Hematopoietic multipotent progenitor cell treated with erythropoietin and hydrocortisone succinate and interleukin-3 and kit ligand, for 6 days (in vitro differentiated cells): Measurements from ENCODE around the gene CCDC17.
A peak's percentile ranks its signal among the peaks of the same experiment; 100 is the strongest.
"Not testable (repeated sequence)": the region's sequence is repeated elsewhere in the genome, so short reads cannot be mapped to it uniquely, and the experiment has no call there.

Source experiments
- DNase-seq: peaks from one replicate; pipeline ENCODE4 v3.0.0-alpha.2; 2015

The CCDC17 gene

DNA sequence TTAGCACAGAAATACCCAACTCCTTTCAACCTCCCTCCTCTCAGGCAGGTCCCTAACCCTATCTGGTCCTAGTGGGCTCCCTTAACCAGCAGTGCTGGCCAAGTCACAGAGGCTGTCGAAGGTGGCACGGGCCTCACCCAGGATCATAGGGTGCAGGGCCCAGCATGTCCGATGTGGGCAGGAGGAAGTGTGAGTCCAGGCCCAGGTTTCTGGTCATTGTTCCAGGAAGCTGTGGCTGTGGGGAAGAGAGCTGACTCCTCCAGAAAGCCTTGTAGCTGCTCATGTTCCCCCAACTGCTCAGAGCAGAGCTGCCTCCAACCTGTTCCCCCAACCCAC is 2.4 kb downstream of the CCDC17 start:
- DNase-seq, result no peak

DNA sequence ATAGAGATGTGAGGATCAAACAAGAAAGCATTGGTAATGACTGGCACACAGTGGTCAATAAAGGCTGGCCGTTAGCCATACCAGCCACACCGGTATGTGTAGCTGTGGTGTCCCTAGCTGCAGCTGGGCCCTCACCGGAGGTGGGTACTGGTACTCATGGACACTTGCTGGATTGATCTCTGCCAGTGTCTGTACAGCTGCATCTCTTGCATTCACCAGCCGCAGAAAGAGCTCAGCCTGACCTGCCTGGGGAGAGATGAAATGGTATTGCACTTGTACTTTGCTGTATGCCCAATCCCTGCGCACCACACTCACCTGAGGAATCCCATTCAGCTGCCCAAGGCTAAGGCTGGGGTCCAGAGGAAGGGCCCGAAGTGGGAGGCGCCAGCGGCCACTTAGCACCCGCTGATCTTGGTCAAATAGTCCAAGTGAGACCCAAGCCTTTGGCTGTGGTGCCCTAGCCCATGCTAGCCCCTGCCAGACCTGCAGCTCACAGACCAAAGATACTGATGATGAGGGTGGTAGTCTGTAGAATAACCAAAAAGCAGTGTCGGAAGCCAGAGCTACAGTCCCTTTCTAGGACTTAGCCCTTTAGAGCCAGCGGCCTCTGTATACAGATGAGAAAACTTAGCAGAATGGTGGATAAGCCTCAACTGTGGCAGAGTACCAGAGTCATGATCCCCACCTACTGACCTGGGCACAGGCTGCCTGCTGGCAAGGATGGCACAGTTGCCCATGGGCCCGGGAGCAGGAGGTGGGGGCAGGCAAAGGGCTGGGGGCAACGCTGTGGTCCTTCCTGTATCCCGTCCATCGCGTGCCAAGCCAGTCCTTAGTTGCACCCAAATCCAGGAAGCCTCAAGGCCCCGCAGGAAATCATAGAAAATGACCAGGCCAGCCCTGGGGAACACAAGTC is 3.0 kb downstream of the CCDC17 start:
- no peak for DNase-seq

DNA sequence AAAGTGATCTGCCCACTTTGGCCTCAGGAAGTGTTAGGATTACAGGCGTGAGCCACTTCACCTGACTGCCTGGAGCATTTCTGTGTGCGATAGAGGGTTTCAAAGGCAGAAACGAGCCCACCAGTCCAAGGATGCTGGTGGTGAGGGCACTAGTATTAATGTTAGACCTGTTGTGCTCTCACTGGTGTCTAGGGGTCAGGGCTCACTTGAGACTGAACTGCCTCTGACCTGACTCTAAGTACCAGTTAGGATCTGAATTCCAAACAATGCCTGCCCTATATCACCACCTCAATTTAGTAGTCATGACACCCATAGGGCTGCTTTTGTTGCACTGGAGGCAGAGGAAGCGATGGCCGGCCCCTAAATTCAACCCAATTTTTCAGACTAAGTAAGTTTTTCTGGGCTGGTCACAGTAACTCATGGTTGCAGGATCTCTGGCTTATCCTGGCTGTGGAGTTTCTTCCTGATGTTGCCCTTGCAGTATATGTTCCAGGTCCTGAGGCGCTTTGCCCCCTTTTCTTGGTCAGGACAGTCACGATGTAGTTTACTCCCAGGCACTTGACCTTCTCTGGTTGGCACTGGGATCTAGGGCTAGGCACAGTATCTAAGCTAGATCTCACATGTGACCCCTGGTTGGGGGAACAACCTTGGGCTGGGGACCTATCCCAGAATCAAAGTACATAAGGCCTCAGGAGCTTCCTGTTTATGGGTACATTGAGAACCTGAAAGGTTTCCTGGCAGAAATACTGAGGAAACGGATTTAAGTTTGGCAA is 4.5 kb downstream of the CCDC17 start:
- DNase-seq, result no peak

DNA sequence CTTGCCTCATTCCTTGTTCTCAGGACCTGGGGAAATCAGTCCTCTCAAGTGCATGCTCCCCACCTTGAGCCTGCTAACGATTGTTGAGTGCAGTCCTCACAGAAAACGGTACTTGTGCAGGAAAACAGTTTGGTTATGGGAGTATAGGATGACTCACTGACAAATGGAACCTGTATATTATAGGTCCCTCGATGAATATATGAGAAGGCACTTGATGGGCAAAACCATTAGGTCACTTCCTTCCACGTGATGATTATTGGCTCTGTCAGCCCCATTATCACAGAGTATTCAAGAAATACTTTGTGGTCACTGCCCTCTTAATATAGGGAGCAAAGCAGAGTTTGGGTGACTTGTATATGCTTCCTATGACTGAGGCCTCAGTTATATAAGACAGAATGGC is 6.2 kb downstream of the CCDC17 start:
- no peak for DNase-seq

DNA sequence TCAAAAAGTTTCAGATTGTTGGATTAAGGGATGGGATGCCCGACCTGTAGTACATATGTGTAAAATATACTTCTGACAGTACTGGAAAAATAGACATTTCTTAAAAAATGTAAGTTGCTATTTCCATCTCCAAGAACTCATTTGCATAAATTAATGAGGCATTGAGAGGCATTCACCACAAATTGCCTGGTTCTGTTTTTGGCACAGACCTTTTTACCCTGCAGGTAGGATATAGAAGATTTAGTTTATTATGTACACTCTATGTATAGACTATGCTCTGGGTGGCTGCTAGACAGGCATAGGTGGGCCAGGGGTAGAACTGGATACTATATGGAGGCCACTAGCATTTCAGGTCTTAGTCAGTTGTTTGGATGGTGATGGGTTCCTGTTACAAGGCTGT is 8.0 kb downstream of the CCDC17 start:
- DNase-seq, result no peak

DNA sequence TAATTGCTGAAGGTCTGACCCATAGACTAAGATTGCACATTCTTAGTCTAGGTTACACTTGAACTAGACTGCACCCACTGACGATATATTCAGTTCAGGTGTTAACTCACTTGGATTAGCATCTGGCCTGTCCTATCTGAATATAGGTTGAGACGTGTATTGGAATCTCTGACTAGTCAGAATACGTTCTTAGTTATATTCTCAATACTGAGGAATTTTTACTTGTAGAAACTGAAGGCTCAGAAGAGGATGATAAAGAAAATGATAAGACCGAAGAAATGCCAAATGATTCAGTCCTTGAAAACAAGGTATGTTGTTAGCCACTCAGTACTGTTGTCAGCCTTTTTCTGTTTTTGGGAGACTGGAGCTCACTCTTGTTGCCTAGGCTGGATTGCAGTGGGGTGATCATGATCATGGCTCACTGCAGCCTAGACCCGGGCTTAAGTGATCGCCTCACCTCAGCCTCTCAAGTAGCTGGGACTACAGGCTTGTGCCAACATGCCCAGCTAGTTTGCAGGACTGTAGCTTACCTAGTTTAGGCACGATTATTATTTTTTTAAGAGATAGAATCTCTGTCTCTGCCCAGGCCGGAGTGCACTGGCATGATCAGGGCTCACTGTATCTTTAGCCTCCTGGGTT is 10.8 kb downstream of the CCDC17 start:
- DNase-seq, result no peak

DNA sequence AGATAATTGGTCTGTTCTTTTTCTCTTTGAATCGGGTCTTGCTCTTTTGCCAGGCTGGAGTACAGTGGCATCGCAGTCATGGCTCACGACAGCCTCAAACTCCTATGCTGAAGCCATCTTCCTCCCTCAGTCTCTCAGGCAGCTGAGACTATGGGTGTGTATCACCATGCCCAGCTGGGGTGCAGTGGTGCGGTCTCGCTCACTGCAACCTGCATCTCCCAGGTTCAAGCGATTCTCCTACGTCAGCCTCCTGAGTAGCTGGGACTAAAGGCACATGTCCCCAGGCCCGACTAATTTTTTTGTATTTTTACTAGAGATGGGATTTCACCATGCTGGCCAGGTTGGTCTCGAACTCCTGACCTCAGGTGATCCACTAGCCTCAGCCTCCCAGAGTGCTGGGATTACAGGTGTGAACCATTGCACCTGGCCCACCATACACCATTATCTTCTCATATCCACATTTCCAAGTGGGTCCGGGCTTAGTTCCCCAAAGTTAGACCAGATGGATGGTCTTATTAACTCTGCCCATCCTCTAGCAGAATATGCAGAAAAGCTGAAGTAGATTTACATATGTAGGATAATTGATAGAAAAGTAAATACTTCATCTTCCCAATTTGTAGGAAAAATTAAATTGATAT is 13.1 kb downstream of the CCDC17 start:
- DNase-seq, result no peak

DNA sequence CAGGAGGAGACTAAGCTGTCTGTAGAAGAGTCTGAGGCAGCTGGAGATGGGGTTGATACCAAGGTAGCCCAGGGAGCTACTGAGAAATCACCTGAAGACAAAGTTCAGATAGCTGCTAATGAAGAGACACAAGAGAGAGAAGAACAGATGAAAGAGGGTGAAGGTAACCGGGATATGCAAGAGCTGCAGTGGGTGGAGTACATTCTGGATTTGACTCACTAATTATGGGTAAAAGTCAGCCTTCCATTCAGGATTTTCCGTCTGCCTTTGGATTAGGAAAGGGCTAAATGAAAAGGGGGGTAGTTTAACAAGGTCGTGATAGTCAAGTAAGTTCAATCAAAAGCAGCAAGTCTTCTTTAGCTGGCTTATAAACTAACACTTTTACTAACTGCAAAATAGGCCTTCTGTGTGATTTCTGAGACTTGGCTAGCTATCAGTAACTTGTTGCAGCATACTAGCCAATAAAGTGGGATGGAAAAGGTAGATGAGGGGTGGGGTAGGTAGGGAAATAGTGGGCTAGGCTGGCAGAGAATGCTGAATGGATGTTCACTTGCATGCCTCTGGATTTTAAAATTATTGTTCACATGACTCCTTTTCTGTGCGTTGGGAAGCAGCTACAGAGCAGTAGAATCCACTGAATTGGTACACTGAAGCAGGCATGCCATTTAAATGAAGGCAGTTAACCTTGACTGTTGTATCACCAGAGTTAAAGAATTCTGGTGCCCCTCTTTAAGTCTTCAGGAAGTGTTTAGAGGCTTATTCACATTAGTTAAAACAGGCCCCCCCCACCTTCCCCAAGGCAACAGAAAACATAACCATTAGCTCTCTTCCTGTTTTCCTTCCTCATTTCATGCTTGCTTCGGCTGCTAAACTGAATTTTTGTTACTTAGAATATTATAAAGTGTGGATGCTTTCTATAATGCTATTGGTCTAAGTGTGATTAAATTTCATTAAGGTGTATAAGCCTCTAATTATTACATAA is 15.4 kb downstream of the CCDC17 start:
- peak; percentile 44 for DNase-seq

DNA sequence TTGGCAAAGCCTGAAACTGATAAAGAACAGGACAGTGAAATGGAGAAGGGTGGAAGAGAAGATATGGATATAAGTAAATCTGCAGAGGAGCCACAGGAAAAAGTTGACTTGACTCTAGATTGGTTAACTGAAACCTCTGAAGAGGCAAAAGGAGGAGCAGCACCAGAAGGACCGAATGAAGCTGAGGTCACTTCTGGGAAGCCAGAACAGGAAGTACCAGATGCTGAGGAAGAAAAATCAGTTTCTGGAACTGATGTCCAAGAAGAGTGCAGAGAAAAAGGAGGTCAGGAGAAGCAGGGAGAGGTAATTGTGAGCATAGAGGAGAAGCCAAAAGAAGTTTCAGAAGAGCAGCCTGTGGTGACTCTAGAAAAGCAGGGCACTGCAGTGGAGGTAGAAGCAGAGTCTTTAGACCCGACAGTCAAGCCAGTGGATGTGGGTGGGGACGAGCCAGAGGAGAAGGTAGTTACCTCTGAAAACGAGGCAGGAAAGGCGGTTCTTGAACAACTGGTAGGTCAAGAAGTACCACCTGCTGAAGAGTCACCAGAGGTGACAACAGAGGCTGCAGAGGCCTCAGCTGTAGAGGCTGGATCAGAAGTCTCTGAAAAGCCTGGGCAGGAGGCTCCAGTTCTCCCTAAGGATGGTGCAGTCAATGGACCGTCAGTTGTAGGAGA is 16.3 kb downstream of the CCDC17 start:
- no peak for DNase-seq

DNA sequence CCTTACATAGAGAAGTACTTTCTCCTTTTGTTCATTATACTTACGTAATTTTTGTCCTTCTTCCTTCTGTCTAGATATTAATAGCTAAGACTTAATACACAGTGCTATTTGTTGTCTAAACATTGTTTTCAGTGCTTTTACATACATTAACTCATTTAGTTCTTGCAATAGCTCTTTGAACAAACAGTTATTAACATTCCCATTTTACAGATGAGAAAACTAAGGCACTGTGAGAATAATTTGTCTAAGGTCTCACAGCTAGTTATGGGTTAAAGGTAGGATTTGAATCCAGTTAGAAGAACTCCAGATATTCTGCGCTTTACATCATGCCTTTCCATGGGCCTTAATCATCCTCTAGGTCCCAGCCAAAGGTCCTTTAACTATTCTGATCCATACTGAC is 19.6 kb downstream of the CCDC17 start:
- DNase-seq, result no peak

DNA sequence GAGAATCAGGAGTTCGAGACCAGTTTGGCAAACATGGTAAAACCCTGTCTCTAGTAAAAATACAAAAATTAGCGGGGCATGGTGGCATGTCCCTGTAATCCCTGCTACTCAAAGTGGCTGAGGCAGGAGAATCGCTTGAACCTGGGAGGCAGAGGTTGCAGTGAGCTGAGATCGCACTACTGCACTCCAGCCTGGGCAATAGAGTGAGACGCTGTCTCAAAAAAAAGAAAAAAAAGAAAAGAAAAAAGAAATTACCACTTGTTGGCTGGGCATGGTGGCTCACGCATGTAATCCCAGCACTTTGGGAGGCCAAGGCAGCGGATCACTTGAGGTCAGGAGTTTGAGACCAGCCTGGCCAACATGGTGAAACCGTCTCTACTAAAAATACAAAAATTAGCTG is 27.1 kb downstream of the CCDC17 start:
- DNase-seq, result not testable (repeated sequence)

DNA sequence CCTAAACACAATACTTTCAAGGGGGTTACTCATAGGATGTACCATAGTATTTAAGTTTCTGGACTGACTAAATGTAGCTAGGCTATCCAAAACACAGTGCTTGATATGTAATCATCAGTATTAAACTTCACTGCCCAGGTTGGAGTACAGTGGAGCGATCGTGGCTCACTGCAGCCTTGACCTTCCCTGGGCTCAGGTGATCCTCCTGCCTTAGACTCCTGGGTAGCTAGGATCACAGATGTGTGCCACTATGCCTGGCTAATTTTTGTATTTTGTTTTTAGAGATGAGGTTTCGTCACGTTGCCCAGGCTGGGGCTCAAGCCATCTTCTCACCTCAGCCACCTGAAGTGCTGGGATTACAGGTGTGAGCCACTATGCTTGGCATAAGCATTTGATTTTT is 29.4 kb downstream of the CCDC17 start:
- DNase-seq, result no peak

DNA sequence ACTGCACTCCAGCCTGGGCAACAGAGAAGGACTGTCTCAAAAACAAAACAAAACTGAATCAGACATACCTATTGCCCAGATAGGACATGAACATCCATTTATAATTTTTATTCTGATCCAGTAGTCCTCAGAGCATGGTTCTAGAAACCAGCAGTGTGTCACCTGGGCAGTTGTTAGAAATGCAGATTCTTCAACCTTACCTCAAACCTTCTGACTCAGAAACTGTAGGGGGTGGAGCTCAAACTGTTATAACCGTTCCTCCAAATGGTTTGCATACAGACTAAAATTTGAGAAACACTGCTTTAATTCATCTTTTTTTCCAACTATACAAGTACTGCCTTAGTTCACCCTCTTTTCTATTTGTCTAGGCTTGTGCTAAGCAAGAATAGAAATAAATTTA is 34.0 kb downstream of the CCDC17 start:
- no peak for DNase-seq

DNA sequence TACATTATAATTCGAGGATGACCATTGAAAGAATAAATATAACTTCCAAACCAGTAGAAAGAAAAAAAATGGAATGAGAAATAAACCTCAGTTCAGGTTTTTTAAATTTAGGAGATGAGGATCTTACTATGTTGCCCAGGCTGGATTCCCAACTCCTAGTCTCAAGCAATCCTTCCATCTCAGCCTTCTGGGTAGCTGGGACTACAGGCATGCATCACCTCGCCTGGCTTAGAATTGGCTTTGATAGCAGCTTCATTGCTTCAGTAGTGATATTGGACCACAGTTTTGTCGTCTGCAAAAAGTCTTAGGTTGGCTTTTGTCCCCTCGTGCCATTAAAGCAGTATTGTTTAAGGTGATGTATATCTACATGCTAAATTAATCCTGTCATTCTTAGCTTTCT is 37.1 kb downstream of the CCDC17 start:
- no peak for DNase-seq

DNA sequence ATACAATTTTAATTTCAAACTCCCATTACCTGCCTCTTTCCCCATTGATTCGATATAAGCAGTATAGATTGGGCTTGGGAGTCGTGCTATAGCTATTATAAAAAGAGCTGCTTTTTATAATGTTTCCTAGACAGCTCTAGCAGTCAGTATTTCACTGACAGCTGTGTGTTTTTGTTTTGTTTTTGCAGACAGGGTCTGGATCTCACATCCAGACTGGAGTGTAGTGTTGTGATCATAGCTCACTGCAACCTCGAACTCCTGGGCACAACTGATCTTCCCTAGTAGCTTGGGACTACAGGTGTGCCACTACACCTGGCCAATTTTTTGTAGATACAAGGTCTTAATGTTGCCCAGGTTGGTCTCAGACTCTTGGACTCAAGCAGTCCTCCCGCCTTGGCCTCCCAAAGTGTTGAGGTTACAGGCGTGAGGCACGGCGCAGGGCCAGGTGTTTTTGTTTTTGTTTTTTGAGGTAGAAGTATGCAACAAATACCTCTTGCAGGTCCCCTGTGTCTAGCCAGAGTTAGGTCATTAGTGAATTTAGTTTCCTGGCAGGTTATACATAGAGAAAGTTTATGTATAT is 38.3 kb downstream of the CCDC17 start:
- no peak for DNase-seq

DNA sequence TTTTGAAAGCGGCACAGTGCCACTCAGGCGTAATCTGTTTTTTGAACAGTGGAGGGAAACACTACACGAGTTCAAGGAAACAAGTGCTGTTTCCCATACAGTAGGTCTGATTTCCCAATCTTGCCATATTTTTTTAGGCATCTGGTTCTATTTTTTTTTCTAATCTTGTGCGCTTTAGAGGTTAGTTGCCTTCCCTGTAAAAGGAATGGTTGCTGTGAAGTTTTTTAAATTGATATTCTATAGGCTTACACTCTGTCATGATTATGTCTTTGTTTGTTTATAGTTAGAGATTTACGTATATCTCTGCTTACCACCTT is 38.8 kb downstream of the CCDC17 start:
- no peak for DNase-seq

DNA sequence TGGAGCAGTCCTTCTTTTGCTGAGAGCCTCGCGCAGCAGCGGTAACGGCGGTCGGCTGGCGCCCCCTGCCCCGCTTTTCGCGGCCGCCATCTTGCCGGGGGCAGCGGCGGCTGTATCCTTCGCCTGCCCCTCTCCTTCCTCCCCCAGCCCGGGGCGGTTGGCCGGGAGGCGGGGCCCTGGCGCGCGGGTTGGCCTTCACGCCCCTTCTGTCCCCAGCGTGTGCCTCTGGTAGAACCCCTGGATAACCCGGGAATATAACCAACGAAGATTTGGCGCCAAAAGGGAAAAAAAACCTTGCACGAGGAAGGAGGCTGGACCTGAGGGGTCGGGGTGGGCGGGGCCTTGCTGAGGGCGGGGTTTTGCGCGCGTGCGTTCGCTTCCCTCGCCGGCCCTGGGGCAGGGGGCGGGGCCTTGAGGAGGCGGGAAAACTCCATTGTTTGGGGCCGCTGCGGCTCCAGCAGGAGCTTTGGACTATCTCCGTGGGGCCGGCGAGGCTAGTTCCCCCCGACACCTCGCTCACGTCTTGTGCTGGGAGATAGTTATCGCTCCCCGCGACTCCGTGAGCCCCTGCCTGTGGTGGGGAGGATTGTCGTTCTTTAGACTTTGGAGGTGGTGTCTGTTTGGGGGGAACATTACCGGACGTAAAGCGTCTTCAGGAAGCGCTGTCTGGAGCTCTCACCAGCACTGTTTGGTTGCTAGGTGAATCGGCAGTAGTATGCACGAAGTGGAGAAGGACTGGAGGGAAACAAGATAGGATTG is 39.3 kb downstream of the CCDC17 start:
- peak; percentile 96 for DNase-seq

DNA sequence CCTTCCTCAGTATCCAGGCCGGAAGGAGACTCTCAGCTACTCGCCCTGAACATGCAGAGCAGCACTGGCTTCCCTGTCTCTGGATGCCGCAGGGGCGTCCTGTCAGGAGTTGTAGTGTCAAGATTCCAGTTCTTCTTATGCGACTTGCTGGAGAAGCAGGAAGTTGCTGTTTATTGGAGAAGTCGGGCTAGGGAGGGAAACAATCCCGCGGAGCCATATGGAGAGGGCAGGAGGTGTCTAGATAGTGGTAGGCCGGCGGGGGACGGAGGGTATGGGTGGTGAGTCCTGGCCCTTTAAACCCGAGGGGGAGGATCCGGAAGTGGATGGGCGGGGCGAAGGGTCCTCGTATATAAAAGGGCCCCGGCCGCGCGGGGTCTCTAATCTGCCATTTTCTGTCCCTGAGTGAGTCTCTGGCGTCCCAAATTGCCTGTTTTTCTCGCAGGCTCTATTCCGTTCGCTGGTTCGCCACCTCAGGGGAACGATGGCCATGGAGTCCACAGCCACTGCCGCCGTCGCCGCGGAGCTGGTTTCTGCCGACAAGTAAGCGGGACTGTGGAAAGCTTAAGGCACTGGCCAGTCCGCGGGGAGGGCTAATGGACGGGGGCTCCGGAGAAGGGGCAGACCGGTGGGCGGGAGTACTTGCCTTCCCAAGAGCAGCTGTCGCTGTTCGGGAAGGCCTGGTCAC is 40.0 kb downstream of the CCDC17 start, which contains the start of gene NASP:
NASP (plus strand) TSS at position 376 of the 685 bp plus-strand sequence; CDS start at position 482, 106 bp downstream.
- DNase-seq, result peak; percentile 91

DNA sequence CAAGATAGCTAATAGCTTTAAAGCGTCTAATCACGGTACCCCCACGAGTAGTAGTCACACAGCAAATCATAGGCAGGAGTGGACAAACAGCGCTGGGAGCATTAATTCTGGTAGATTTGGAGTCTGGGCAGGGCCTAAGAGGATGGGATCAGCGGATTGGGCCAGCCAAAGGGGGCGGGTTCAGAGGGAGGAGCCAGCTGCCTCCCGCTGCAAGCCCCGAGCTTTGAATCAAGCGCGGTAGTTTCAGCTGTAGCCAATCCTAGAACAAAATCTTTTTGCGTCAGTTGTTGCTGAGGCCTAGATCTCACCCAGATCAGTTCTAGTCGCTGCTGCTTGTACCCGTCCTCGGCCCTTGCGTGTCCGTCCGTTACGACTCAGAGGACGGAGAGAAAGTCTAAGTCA is 40.6 kb downstream of the CCDC17 start:
- peak; percentile 99 for DNase-seq
